ENCODE data around the gene IL32.

GRCh38 chr16:3095869-3096268 is 30.4 kb downstream of the IL32 start:
- TF ChIP-seq POLR2A (IDR thresholded peaks at IDR 0.05) (no peak), CTCF (IDR thresholded peaks at IDR 0.05) (no peak), EP300 (IDR thresholded peaks at IDR 0.05) (no peak)
